Adrenal gland (tissue), 12 donors: ENCODE results near the gene EED. TPM values are rescaled to one million over a fixed set of nuclear protein-coding genes. Genes with fewer than 3 reads are reported as not detected.

Source experiments
- DNase-seq, 7 donors: peaks; one replicate each; pipeline ENCODE4 v3.0.0-alpha.2; 2019 to 2020
- H3K27ac ChIP-seq, 5 donors: fragments of 200-600 bp; sonication (generic) in 4 of 5; 1 replicate in 3 of 5; 2 replicates in 2 of 5; pipeline versions ENCODE4 v1.5.1 to v1.8.0; 2016 to 2020; ENCODE audit warnings: mild to moderate bottlenecking in 1 of 5
- H3K27me3 ChIP-seq: fragments of 200-600 bp; 2 replicates; pipeline ENCODE4 v1.8.0; 2021
- H3K36me3 ChIP-seq, 2 donors: fragments of 200-600 bp; replicated peaks in 1 of 2; 1 replicate in 1 of 2; 2 replicates in 1 of 2; pipeline versions ENCODE4 v1.5.1 to v1.8.0; 2018 to 2022
- H3K4me1 ChIP-seq, 2 donors: fragments of 200-600 bp; replicated peaks in 1 of 2; 1 replicate in 1 of 2; 2 replicates in 1 of 2; pipeline versions ENCODE4 v1.5.1 to v1.8.0; 2018 to 2021
- H3K4me3 ChIP-seq, 4 donors: fragments of 200-600 bp; sonication (generic) in 3 of 4; one replicate each; pipeline ENCODE4 v1.5.1; 2016 to 2018
- H3K9me3 ChIP-seq, 3 donors: fragments of 200-600 bp; sonication (generic) in 1 of 3; replicated peaks in 1 of 3; 1 replicate in 2 of 3; 2 replicates in 1 of 3; pipeline versions ENCODE4 v1.5.1 to v1.8.0; 2016 to 2021
- POLR2A ChIP-seq, 2 donors: fragments of 450-650 bp; IDR thresholded peaks; one replicate each; pipeline ENCODE4 v1.6.1; 2017; ENCODE audit warnings: antibody characterized with exemption in 2 of 2, mild to moderate bottlenecking in 2 of 2, moderate library complexity in 1 of 2
- WGBS, 4 donors: extraction: QIAGEN DNeasy Blood & Tissue Kit in 2 of 4; methylation state at CpG; one replicate each; pipeline versions ENCODE4 v1.1.5 to v1.1.7; 2013 to 2017; 5-methylcytosine and 5-hydroxymethylcytosine counted together
- intact Hi-C, 2 donors: fragments of 100-400 bp; cut with DNase I; formaldehyde crosslinking; loops; one replicate each; pipeline versions ENCODE4 v1.14.1 to v1.15.0; 2022 to 2023
- polyA plus RNA-seq, 3 donors: library from polyadenylated mRNA; stranded (reverse); fragments of 200-250 nt in 2 of 3; fragments of 350-450 nt in 1 of 3; fragmentation: Illumina TruSeq in 1 of 3; extraction: RNeasy Lipid Tissue Mini Kit (QIAGEN cat#74804) in 1 of 3; gene quantifications; one replicate each; pipeline ENCODE4 v1.2.3, GENCODE V29; 2013 to 2014
- total RNA-seq, 9 donors: library from RNA; depleted of rRNA in 4 of 9; stranded (reverse); fragments of >200 nt in 4 of 9; fragments of 120-200 nt in 1 of 9; fragmentation: NEBNext Ultra II Directional in 1 of 9; extraction: Animal tissue kit (Norgen Biotek cat#: 25700) in 1 of 9; gene quantifications; one replicate each; pipeline versions ENCODE4 v1.1.0 to v1.2.4, GENCODE V29; 2013 to 2023
- TF ChIP-seq, protein P1 (sequence below), 6 experiments: fragments of 450-650 bp in 4 of 6; fragments of 200-600 bp in 2 of 6; sonication (generic) in 1 of 6; IDR thresholded peaks; 1 replicate in 5 of 6; 2 replicates in 1 of 6; pipeline versions ENCODE4 v1.5.1 to v1.8.0; 2016 to 2021; ENCODE audit warnings: antibody characterized with exemption in 6 of 6, mild to moderate bottlenecking in 2 of 6, moderate library complexity in 1 of 6
- donor health status: healthy with polysubstance abuse.
- donor health status: Bipolar disorder and iron deficiency.
- donor health status: DM: yes; HTN: yes; CAD: no.
- donor health status: DM: no; HTN: no; CAD: no.
- donor health status: DM: no; HTN: no; CAD: no.
- donor health status: DM: yes; HTN: yes; CAD: no.

EED gene
- total and polyA plus RNA-seq, 12 donors = 8.5 to 21.6 (median 16.5) TPM

GRCh38 chr11:86247608-86248007 lies 3.1 kb downstream of the EED start:
- DNase-seq = no peak
- intact Hi-C loops = no loop called here
- 89 to 100% (median 96%) methylated on average over 1 of the region's 1 CpG for WGBS, 4 donors
- TF ChIP-seq, protein P1, sequence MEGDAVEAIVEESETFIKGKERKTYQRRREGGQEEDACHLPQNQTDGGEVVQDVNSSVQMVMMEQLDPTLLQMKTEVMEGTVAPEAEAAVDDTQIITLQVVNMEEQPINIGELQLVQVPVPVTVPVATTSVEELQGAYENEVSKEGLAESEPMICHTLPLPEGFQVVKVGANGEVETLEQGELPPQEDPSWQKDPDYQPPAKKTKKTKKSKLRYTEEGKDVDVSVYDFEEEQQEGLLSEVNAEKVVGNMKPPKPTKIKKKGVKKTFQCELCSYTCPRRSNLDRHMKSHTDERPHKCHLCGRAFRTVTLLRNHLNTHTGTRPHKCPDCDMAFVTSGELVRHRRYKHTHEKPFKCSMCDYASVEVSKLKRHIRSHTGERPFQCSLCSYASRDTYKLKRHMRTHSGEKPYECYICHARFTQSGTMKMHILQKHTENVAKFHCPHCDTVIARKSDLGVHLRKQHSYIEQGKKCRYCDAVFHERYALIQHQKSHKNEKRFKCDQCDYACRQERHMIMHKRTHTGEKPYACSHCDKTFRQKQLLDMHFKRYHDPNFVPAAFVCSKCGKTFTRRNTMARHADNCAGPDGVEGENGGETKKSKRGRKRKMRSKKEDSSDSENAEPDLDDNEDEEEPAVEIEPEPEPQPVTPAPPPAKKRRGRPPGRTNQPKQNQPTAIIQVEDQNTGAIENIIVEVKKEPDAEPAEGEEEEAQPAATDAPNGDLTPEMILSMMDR (IDR thresholded peaks at IDR 0.05) = no peak
- TF ChIP-seq POLR2A (IDR thresholded peaks at IDR 0.05) = no peak
- Histone ChIP-seq H3K9me3 (no peaks in the 10 kb centered on the region), H3K4me1 (peaks cover 0 to 66% of the 10 kb centered on the region in 2 donors), H3K4me3 (no peak overlapping the region), H3K27ac (no peak overlapping the region), H3K36me3 (no peaks in the 10 kb centered on the region), H3K27me3 (no peaks in the 10 kb centered on the region)

DNA sequence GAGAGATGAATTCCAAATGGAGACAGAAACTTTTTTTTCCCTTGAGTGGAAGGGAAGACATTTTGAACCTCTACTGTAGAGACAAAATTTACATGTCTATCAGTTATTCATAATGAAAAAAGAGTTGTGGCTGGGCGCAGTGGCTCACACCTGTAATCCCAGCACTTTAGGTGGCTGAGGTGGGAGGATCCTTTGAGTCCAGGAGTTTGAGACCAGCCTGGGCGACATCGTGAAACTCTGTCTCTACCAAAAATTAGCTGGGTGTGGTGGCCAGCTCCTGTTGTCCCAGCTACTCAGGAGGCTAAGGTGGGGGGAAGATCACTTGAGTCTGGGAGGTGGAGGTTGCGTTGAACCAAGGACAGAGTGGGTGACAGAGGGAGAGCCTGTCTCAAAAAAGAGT lies 4.1 kb downstream of the EED start:
- Histone ChIP-seq H3K4me1 (peaks cover 0 to 64% of the 10 kb centered on the region in 2 donors), H3K27ac (no peak overlapping the region), H3K4me3 (no peak overlapping the region), H3K9me3 (no peaks in the 10 kb centered on the region), H3K36me3 (no peaks in the 10 kb centered on the region), H3K27me3 (no peaks in the 10 kb centered on the region)
- WGBS, 4 donors = 87 to 97% (median 96%) methylated on average over 4 of the region's 4 CpGs
- intact Hi-C loops = no loop called here
- DNase-seq = no peak
- no peak for TF ChIP-seq POLR2A (IDR thresholded peaks at IDR 0.05)
- TF ChIP-seq, protein P1 (IDR thresholded peaks at IDR 0.05) = no peak

- intact Hi-C loops = no loop called here
- no peak for TF ChIP-seq POLR2A (IDR thresholded peaks at IDR 0.05)
- TF ChIP-seq, protein P1 (IDR thresholded peaks at IDR 0.05) = no peak
These were observed 5.0 kb downstream of the EED start for GRCh38 chr11:86249307-86250098.

GRCh38 chr11:86251345-86251744 lies 6.8 kb downstream of the EED start:
- DNase-seq = no peak
- 72 to 89% (median 78%) methylated on average over 2 of the region's 2 CpGs for WGBS, 4 donors
- intact Hi-C loops = no loop called here
- no peak overlapping the region for H3K27ac ChIP-seq
- peaks cover 0 to 53% of the 10 kb centered on the region in 2 donors for H3K4me1 ChIP-seq
- TF ChIP-seq POLR2A (IDR thresholded peaks at IDR 0.05) = no peak
- TF ChIP-seq, protein P1 (IDR thresholded peaks at IDR 0.05) = no peak
- no peaks in the 10 kb centered on the region for H3K36me3 ChIP-seq
- no peak overlapping the region for H3K4me3 ChIP-seq
- no peaks in the 10 kb centered on the region for H3K27me3 ChIP-seq
- H3K9me3 ChIP-seq = no peaks in the 10 kb centered on the region

More at GRCh38 chr11:86249307-86250098, 5.0 kb downstream of the EED start:
- Histone ChIP-seq H3K9me3 (no peaks in the 10 kb centered on the region), H3K27ac (no peak overlapping the region), H3K4me1 (peaks cover 0 to 59% of the 10 kb centered on the region in 2 donors), H3K36me3 (no peaks in the 10 kb centered on the region), H3K4me3 (no peak overlapping the region), H3K27me3 (no peaks in the 10 kb centered on the region)
- 46 to 54% (median 50%) methylated on average over 3 of the region's 3 CpGs for WGBS, 4 donors
- no peak for DNase-seq
